GM19372 (cell line): ENCODE measurements around the gene PARD3B.

Source experiments
- ATAC-seq: cut with Tn5 transposase; IDR thresholded peaks from one replicate; pipeline ENCODE4 v1.9.1; 2021; ENCODE audit warnings: mild to moderate bottlenecking, low read depth, moderate library complexity; ENCODE audit not compliant: unreplicated experiment

Gene PARD3B

DNA sequence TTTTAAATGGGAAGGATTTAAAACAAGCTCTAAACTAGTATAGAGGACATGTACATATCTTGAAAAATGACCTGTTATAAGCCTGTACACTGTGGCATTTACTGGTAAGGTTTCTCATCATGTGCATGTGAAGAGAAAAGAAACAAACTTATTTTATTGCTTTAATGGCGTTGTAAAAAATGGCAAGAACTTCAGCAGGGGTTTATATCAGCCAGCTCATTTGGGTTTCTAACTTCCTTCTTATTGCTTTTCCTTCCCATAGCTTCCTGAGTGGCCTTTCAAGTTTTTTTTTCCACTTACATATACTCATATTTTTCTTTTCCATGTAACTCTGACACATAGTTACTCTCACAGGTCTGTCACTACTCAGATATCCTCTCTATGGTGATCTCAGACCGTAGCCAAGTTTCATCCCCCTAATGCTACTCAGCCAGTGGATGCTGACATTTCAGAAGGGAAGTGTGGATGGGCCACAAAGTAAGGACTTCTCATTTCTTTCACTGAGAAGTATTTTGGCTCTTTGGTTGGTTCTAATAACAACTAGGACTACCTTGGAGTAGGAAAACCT, 198.2 kb downstream of the PARD3B start:
- ATAC-seq = no peak

DNA sequence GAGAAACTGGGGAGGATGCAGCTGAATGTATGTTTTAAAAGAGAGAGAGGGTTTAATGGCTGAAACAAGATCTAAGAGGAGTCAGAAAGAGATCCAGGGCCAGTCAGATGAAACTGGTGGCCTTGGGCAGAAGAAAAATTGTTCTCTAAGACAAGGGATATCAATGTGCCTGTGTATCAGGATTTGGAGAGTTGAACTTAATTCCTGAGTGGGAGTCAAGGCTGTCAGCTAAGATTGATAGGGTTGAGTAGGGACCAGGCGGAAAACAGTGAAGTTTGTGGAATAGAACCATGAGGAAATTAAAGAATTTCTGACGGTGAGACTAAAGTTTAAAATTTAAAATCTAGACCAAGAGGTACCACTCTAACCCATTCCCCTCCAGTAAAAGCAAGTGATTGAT, 199.2 kb downstream of the PARD3B start:
- ATAC-seq = no peak

DNA sequence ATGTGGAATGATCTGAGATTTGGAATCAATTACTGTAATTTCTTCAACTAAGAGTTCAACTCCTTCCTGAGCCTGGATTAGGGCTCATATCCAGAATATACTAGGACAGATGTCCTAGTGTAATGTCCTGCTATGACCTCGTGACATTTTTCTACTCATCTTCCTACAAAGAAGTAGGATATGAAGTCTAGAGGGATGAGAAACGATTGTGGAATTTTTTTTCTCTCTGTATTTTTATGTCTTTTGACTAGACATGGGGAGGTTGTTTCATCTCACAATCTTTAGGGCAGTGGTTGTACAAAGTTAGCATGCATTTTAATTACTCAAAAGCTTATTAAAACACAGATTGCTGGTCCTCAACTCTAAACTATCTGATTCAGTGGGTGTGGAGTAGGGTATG, 203.0 kb downstream of the PARD3B start:
- ATAC-seq = no peak

DNA sequence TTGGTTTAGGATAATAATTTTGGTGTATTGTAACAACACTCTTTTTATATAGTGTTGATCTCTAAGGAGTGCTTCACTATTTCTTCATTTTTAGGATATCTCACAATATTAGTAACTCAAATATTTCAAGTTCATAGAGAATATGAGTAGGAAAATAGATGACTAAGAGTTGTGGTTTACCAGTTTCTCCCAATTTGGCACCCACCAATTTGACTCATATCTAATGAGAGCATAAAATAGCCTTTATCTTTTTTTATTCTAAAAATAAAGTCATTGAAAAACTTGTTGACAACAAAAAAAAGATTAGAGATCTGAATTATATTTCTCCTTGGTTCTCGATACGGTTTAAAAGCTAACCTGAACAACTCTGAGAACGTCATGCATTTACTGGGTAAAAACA, 204.0 kb downstream of the PARD3B start:
- ATAC-seq = no peak

DNA sequence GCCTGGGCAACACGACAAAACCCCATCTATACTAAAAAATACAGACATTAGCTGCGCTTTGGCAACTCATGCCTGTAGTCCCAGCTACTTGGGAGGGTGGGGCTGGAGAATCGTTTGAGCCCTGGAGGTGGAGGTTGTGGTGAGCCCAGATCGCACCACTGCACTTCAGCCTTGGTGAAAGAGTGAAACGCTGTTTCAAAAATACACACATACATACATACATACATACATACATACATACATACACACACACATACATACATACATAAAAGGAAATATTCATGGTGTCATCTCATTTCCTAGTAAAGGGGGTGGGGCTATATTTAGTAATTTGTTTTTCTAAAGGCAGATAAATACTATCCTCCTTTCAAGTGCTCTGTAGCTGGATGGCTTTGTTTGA, 205.1 kb downstream of the PARD3B start:
- no peak for ATAC-seq

DNA sequence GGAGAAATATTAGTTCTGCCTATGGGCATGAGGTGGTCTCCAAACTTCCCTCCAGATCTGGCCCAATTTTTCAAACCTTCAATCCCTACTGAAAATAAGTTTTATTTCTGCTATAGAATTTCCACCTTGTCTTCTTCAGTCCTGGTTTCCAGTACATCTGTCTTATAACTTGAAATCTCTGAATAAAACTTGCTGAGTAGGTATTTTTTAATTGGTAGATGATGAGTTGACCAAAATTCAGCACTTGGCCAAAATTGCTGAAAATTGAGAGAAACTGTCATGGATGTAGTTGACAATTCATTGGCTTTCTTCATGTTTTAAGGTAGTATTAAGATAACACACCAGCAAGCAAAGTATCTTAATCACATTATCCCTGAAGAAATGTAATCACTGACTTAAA, 206.2 kb downstream of the PARD3B start:
- no peak for ATAC-seq

DNA sequence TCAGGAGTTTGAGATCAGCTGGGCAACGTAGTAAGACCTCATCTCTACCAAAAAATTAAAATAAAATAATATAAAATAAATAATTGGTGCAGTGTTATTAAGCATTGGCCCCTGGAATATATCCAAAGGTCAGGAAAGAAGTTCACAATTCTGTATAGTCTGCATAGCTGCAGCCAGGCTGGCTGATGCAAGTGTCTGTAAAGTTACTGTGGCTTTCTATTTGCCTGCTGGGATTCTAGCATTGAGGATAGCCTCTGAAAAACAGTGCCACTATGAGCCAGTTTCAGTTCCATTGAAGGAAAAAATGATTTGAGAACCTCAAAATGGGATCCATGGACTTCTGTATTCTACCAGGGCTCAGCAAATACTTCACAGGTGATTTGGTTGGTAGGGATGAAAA, 208.6 kb downstream of the PARD3B start:
- no peak for ATAC-seq

DNA sequence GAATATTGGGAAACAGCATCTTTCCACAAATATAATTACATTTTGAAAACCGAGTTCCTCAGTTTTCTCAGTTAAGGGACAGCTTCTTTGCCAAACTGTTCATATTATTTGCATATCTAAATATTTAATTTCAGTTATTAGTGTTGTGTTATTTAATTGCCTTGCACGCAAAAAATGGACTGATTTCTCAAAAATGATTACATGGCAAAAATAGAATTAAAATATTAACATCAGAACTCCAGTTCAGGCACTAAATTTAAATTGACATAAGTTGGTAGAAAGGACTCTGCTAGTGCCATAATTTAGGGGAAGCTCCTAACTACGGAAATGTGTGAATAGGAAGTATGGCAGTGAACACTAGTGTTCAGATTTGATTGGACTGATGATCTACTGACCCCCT, 209.6 kb downstream of the PARD3B start:
- no peak for ATAC-seq

DNA sequence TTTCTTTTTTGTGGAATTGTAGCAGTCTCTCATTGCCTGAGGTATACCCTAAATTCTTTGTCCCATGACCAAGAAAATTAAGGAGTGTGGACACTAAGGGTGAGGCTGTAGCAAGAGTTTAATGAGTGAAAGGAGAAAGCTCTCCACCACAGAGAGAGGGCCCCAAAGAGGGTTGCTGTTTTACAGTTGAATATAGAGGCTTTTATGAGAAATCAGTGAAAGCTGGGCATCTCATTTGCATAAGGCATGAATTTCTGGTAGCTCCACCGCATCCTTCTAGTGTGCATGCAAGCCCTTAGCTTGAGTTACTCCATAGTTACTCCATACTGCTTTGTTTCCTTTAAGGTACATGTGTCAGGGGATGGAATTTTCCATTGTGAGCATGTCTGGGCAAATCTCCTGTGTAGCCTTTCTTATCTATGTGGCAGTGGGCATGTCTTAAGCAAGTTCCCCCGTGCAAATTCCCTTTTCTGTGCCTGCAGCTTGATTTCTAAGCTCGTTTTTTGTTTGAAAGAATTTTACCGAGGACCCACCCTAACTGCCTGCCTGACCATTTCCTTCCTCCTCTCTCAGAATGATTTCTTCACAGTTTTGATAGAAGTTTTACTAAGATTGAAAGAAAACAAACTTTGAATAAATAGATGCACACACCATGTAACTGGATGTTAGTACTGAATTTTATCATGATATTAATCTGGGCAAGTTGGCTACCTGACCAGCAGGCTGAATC, 218.9 kb downstream of the PARD3B start:
- no peak for ATAC-seq

DNA sequence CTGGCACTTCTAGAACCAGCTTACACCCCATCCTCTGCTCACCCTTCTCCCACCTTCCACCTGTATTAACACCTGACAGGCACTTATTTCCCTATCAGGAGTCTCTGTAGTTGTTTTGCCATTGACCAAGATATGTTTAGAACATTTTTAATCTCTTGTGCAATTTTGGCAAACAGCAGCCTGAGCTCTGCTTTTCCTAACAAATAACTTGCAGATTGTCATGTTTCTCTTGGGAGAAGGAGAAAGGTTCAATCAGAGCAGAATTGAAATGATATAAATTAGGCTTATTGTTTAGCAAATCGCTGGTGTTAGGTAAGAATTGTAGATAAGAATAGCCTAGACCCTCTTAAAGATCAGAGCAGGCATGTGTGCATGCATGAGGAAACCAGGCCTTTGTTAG, 225.5 kb downstream of the PARD3B start:
- no peak for ATAC-seq

DNA sequence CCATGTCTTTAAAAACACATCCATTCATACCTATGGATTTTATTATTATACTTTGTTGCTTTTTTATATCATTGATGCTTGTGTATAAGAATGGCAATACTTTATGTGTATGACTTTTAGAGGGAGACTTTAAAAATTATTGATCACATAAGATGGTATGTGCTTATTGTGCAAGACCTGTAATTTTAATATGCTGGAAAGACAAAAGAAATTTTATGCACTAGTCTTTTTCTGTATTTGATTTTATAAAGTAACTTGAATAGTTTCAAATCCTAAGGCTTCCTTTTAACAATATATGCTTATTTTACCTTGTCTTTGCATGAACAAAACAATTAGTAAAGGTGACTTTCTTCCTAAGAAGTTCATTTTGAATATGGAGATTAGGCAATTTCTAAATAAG, 226.4 kb downstream of the PARD3B start:
- no peak for ATAC-seq

DNA sequence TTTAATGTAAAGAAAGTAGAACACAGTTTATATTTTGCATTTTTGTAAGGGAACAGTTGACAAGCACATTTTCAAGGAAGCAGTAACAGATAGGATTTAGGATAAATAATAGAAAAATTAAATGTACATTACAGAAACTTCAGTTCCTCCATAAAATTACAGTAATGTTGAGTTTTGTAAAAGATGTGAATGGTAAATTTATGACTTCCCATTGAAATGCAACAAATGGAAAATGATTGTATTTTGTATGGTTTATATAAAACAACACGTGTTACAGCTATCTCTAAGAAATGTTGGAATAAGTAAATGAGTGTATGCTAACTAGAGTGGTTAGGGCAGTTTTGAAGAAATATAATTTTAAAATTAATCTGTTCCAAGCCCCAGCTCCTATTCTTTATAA, 227.3 kb downstream of the PARD3B start:
- ATAC-seq = no peak

DNA sequence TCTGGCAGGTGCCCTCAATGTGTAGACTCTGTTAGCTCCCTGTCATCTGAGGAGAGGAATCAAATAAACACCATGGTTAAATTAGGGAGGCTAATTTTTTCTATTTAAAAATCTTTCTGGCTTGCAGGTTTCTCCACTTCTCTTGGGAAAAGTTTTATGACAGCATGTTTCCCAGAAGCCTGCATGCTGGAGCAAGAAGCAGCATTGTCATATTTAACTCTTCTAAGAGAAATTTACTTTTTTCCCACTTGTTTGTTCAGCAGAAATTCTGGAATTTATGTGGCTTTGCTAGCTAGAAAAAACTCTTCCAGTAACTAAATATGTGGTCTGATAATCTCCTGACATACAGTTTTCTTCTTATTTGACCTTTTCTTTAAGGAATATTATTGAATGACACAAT, 230.5 kb downstream of the PARD3B start:
- ATAC-seq = no peak

DNA sequence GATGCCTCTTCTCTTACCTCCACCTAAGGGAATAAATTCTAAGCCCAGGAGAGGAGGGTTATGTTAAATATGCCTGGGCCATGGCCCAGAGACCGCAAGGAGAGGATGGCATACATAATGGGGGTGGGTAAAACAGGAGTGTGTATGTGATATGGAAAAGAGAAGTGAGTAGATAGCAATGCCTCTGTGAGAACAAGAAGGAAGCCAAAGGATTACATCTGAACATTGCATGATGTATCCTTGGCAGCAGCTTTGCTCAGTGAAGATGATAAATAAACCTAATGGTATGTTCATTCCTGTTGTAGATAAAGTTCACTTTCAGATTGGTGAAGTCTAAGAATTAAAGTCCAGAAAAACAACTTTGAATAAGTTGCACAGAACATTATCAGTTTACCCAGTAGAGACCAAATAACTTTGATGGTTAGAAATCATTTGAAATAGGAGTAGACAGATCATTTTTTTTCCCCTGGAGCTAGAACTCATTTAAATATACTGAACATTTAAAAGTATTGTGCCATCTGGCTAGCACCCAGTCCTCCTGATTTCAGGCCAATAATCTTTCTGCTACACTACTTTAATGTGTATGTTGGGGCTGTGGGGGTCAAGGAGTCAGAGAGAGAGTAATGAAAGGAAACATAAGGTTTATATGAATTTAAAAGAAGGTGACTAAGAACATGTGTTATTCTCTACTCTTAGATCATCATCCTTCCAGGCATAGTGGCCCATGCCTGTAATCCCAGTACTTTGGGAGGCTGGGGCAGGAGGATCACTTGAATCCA, 231.7 kb downstream of the PARD3B start:
- no peak for ATAC-seq

DNA sequence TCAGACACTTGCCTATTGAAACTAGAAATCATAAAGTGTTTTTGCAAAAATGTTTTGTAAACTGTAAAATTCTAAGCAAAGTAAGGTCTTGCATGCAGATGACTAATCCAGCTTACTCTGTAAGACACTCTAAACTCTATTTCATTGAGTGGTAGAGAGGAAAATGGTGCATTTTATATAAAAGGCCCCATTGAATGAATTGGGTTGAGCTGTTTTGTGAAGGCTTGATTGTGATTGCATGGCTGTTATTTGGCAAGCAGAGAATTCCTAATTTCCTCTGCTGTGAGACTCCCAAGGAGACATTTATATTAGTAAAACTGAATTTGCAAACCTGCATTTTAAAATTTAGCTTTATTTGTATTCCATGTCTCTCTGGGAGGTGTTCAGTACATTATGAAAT, 234.5 kb downstream of the PARD3B start:
- ATAC-seq = no peak

DNA sequence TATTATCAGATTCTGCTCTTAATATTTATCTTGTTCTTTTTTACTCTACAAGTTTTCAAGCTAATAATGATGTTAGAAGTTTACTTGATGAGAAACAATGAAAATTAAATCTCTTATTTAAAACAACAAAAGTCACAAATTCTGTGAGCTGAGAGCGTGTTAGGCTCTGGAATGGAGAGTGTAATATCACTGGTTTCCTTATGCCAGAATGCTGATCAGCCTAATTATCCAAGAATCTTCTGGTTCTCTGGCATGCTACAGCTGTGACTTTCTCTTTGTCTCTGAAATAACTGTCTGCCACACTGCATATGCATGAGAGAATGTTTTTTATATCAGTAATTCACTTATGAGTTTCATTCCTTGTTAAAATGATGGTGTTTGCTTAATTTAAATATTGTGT, 236.7 kb downstream of the PARD3B start:
- ATAC-seq = no peak

DNA sequence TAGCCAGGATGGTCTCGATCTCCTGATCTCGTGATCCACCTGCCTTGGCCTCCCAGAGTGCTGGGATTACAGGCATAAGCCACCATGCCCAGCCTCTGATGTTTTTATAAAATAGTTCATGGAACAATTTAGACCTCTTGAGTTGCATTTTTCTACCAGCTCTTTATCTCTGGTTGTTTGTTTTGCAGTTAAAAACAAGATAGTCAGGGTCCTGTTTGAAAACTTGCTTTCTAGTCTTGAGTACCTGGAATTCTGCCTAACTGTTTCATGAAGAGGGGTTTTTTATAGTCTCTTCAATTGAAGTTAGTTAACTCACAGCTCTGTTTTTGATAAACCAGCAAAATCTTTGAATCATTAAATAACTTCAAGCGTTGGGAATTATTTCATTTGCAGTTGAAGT, 244.8 kb downstream of the PARD3B start:
- no peak for ATAC-seq

DNA sequence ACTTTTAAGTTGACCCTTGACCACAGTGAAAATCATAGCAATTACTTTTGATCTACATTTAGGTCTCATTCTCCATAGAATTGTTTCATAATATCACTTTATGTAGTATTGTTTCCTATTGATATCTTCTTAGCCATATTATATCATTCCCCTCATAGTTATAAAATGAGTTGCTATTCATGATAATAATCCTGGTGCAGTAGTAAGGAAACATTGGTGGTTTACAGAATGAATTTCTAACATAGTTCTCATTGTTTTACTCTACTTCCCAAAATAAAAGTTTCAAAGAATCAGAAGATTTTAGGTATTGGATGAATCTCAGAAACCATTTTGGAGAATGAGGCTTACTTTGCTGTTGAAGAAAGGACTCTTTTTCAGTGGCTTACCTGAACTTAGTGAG, 246.0 kb downstream of the PARD3B start:
- ATAC-seq = no peak

DNA sequence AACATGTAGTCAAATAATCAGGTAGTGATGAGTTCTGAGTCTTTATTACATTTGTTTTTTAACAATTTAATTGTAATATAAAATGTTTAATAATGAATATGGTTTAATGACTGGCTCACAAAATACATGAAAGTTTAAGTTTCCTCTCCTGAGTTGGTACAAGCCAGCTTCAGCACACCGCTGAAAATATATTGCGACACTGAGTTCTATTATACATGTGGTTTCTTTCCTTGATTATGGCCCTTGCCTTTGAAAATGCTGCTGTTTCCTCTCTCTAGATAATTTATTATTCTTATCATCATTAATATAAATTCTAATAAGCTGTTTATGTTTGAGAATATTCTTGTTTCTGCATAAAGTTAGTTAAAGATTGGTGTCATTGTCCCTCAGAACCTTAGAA, 249.3 kb downstream of the PARD3B start:
- no peak for ATAC-seq

DNA sequence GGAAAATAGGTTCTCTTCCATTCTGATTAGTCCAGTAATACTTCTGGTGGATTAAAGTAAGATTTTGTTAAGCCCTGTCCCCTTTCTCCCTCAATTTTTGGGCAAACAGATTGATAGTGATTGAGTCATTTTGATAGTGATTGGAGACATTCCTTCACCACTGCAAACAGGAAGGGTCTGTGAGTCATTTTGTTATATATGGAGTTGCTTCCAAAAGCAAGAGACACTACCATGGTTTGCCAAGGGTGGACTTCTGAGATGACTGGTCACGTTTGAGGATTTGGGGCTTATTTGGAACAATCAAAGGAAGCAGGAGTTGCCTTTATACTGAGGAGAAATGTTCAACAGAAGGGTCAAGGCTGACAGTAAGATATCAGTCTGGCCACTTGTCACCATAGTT, 249.9 kb downstream of the PARD3B start:
- no peak for ATAC-seq

DNA sequence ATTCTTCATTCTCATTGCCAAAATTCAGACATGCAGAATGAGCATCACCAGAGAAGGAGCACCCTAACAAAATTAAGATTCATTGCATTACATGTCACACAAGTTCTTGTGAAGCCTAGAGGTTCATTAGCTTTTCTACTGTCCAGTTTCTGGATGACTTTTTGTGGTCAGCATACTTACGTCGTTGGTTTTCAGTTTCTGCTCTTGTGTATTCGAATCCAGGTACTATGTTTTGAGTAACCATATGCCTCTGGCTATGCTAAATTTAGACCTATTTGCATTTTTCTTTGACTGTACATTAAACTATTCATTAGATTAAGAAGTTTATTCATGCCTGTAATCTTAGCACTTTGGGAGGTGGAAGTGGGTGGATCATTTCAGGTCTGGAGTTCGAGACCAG, 251.3 kb downstream of the PARD3B start:
- peak; percentile 81 for ATAC-seq

DNA sequence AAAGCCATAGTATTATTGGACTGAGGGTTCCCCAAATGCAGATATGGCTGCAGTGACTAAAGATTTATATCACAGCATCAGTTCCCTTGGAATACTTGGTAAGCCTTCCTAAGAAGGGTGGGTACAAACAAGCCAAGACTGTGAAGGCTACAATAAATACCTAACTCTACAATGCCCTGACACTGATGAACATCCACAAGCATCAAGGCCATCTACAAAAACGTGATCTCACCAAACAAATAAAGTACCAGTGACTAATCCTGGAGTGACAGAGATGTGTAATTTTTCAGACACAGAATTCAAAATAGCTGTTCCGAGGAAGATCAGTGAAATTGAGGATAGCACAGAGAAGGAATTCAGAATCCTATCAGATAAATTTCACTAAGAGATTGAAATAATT, 254.5 kb downstream of the PARD3B start:
- no peak for ATAC-seq
